ENCODE results near the gene GPR78.
"Not testable (repeated sequence)": the region's sequence is repeated elsewhere in the genome, so short reads cannot be mapped to it uniquely, and the experiment has no call there.

The GPR78 gene

GRCh38 chr4:8564595-8564994 lies 15.6 kb upstream of the GPR78 start:
- DNase-seq: no peak

- DNase-seq: no peak
These were observed 12.0 kb upstream of the GPR78 start for GRCh38 chr4:8568068-8568668.

GRCh38 chr4:8570201-8570600 lies 10.0 kb upstream of the GPR78 start:
- DNase-seq: no peak

DNA sequence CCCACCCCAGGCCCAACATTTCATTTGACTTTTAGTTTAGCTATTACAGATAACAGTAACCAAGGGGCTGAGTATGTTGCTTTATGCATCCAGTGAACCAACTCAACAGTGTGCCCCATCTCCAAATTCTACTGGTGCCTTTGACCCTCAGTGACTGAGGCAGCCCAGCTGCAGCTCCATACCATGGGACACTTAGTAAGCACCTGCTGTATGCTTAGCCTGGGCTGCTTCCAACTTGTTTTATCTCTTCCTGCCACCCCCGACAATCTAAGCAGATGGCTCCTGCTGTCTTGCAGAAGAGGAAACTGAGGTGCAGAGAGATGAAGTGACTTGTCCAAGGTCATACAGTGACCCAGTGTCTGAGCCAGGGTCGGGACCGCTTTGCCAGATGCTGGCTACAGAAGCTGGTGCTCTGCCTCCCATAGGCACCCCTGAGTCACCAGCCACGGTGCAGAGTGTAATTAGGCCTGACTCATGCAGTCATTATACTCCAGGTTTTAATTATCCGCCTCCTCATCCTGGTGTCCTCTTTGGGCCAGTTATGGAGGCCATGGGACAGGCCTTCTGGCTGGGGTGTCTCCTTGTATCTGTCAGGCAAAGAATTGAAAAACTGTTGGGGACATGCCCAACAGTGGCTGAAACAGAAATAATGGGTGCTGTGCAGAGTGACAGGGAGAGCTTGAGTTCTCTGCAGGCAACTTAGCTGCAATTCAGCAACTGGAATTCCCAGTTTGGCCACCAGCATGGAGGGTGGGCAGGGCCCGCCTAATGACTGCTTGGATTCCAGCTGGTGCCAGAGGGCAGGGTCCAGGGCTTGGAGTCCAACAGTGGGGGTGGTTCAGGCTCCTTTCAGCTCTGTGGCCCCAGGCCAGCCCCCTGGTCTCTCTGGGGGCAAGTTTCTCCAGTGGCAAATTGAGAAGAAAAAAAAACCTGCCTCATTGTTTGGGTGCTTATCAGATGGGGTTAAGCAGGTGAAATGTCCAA lies 8.2 kb upstream of the GPR78 start:
- DNase-seq: no peak

GRCh38 chr4:8573266-8573665 lies 6.9 kb upstream of the GPR78 start:
- DNase-seq: no peak

DNA sequence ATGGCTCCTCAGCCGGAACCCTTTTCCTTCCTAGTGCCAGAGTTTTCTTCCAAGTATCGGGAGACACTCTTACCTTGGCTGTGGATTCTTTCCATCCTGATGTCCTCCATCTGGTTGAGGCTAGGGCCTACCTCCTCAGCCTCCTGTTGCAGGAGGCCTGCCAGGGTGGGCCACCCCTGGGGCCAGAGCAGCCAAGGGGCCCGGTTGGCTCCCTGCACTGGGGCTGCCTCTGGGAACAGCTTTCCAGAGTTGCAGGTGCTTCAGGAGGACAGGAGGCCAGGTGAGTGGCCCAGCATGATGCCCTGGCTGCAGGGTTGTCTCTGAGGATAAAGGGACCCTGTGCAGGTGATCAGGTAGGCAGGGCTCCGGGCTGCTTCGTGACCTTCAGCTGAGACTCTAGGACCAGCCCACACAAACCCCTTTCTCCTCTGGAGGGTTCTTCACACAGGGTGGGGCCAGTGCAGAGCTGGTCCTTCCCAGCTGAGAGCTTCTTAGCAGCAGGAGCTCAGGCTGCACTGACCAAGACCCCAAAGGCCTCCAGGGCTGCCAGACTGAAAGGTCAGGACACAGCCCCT lies 5.3 kb upstream of the GPR78 start:
- no peak for DNase-seq

GRCh38 chr4:8575457-8575856 lies 4.7 kb upstream of the GPR78 start:
- no peak for DNase-seq

GRCh38 chr4:8576591-8576990 lies 3.6 kb upstream of the GPR78 start:
- not testable (repeated sequence) for DNase-seq

GRCh38 chr4:8577046-8577445 lies 3.1 kb upstream of the GPR78 start:
- no peak for DNase-seq

- DNase-seq: no peak
These were observed 2.2 kb upstream of the GPR78 start for GRCh38 chr4:8577972-8578371.

DNA sequence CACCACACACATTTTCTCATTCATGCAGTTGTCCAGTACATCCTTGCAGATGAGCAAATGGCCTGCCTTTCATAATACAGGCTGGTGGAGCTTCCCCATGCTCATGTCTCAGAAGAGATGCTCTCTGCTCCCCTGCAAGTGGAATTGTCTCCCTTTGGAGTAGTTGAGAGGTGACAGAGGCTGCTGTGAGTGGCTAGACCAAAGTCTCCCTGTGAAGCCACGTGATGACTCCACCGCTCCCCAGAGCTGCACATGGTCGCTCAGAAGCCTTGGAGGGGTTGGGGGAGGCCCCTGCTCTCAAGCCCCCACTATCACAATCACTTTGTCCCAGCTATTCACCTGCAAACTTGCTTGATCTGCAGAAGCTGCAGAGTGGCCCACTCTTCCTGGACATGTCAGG lies 1.5 kb upstream of the GPR78 start:
- DNase-seq: no peak

GRCh38 chr4:8579526-8580320 lies 469 bp upstream of the GPR78 start:
- no peak for DNase-seq

- no peak for DNase-seq
These were observed 1.1 kb downstream of the GPR78 start for GRCh38 chr4:8581094-8581861.

DNA sequence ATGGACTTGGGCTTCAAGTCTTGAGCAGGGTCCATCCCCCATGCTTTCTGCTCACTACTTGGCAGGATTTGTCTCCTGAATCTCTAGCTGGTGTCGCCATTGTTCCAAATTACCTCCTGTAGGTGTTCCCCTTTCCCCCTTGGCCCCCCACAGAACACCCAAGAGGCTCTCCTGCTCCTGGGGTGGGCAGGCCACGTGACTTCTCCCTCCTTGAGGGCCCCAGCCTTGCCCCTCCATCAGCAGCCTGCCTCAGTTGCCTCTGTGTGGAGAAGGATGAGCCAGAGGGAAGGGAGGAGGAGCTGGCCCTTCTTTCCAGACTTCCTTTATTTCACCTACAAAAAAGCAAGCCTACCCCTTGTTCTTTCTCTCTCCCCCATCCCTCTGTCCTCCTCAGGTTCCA lies 1.8 kb downstream of the GPR78 start:
- no peak for DNase-seq

DNA sequence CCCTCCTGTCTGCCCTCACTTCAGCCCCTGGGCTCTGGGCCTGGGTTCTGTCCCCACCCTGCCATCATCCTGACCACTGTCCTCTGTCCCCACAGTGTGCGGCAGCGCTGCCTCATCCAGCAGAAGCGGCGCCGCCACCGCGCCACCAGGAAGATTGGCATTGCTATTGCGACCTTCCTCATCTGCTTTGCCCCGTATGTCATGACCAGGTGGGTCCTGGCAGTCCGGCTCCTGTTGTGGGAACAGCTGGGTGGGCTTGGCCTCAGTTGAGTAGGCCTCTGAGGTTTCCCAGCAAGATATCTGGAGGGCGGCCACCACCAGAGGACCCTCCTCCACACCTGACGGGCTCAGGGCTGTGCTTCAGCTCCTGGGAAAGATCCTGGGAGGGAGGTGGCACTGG lies 2.2 kb downstream of the GPR78 start:
- no peak for DNase-seq

DNA sequence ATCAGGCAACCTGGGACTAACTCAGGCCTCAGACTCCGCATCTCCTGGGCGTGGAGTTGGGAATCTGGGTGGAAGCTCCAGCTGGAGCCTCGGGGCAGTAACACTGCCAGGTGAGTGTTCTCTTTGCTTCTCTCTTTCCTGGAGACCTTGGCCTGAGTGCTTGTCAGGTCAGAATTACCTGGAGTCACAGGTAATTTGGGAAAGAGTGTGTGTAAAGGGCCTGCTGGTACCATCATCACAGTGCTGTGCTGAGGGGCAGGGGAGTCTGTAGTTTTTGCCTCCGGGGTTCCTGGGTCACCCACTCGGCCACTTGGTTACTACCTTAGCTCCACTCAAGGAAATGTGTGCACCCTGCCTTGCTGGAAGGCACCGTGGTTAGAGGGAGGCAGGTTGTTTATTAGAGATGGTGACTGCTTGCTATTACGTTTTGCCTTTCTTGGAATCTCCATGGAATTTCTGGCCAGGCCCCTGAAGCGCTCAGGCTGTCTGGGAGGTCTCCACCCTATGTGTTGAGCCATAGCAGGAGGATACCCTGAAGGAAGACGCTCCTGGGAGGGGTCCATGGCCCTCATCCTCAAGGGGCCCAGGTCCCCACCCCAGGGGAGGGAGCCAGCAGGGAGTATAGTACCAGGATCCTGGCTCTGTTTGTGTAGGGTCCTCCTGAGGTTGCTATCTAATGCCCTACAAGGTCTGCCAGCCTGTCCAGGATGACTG lies 2.9 kb downstream of the GPR78 start:
- DNase-seq: no peak

- DNase-seq: no peak
These were observed 3.4 kb downstream of the GPR78 start for GRCh38 chr4:8583655-8584025.

GRCh38 chr4:8585186-8585585 lies 5.0 kb downstream of the GPR78 start:
- DNase-seq: no peak

DNA sequence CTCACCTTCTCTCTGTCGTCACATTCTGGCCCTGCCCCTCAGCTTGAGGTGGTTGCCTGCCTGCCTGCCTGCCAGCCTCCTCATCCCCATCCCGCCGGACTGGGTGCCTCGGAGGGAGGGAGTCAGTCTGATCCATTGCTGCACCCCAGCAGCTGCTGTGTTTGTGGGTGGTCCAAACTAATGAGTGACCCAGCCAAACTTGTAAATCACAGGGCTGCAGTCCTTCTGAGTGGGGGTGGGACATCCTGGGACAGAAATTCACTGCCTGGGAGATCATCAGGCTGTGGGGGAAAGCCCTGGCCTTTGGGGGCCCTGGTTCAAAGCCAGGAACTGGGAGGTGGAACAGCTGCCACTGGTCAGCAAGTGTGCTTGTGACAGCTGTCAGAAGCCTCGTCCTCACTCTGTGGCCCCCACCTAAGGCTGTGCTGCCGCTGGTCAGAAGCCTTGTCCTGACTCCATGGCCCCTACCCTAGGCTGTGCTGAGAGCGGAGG lies 5.6 kb downstream of the GPR78 start:
- DNase-seq: no peak

DNA sequence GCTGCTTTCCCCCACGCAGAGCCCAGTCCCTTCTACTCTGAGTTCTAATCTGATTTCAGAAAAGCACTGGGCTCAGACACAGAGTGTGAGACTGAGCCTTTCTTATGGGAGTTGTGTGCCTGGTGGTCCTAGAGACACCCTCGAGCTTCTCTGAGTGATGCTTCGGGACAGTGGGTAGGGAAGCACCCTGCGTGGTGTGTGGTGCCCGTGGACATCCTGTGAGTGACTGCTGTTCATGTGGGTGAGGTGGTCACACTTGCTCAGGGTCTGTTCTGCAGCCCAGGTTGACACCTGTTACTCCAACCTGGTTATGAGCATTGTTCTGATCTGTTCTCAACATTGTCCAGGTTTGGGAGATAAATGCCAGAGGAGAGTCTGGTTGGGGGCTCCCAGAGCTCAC lies 6.1 kb downstream of the GPR78 start:
- no peak for DNase-seq
